IPS-18a (cell line): ENCODE measurements around the gene TMED8.
"Not testable (repeated sequence)": the region's sequence is repeated elsewhere in the genome, so short reads cannot be mapped to it uniquely, and the experiment has no call there.

Experiments
- H3K27ac ChIP-seq: one replicate; pipeline ENCODE4 v1.5.1; 2013; ENCODE audit warnings: low read length
- H3K27me3 ChIP-seq: one replicate; pipeline ENCODE4 v1.6.1; 2013; ENCODE audit warnings: mild to moderate bottlenecking, low read length; ENCODE audit not compliant: control insufficient read depth, insufficient read depth
- H3K36me3 ChIP-seq: one replicate; pipeline ENCODE4 v1.6.1; 2013; ENCODE audit warnings: low read depth, low read length; ENCODE audit not compliant: control insufficient read depth
- H3K4me1 ChIP-seq: one replicate; pipeline ENCODE4 v1.6.1; 2013; ENCODE audit warnings: low read depth, low read length; ENCODE audit not compliant: control insufficient read depth
- H3K4me3 ChIP-seq: one replicate; pipeline ENCODE4 v1.5.1; 2013; ENCODE audit warnings: low read length
- H3K9ac ChIP-seq: one replicate; pipeline ENCODE4 v1.6.1; 2013; ENCODE audit warnings: mild to moderate bottlenecking, low read length, moderate library complexity
- H3K9me3 ChIP-seq: one replicate; pipeline ENCODE4 v1.6.1; 2013; ENCODE audit warnings: low read depth, low read length; ENCODE audit not compliant: control insufficient read depth

The TMED8 gene

DNA sequence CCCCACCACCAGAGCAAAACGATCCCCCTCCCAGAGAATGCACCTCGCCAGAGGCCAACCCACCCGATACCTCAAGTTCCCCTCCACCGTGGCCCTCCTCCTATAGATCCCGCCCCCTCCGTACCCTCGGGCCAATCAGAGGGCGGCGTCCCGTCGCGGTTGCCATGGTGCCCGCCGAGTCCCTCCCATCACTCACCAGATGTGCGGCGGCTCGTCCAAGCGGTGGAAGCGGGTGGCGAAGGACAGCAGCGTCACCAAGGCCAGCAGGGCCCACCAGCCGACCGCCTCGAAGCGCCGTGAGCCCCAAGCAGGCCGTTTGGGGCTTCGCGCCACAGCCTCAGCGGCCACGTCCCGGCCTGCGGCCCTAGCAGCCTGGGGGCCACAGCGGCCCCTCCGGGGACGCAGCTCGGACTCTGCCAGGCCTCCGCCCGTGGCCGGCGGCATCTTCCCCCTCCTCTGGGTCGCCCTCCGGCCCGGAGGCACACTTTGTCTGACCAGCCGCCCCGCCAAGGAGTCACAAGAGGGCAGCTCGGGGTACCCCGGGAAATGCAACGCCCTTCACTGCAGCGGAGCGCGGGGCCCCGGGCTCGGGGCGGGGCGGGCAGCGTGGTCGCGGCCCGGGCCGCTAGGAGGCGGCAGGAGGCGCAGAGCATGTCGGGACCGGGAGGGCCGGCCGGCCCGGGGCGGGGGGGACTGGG lies 56.5 kb downstream of the TMED8 start, which contains the start of gene POMT2:
TSS of gene POMT2 (minus strand) at position 646 of the 698 bp plus-strand sequence. CDS start at position 444, 202 bp downstream.
- H3K27me3 ChIP-seq, result no peaks in the 10 kb centered on the region
- H3K27ac ChIP-seq, result peak within 1 kb of the TSS; percentile 87
- peaks cover 19% of the 10 kb centered on the region for H3K4me1 ChIP-seq
- peak within 1 kb of the TSS; percentile 95 for H3K9ac ChIP-seq
- H3K36me3 ChIP-seq, result no peaks in the 10 kb centered on the region
- no peaks in the 10 kb centered on the region for H3K9me3 ChIP-seq
- H3K4me3 ChIP-seq, result peak within 1 kb of the TSS; percentile 87

DNA sequence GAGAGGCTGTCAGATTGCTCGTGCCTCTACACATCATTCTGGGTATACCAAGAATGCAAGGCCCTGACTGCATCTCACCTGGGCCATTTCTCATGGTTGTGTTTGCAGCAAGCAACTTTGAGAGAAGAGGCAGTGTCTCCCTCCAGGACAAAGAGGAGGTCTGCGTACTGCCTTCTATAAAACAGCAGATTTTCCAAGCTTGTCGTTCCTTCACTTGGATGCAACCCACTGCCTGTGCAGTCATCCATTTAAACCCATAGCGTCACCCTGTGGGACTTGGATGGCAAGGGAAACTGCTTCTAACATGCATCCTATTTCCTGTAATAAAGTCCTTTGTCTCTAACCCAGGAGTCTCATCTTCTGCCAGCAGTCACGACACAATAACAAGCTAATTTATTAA lies 57.5 kb downstream of the TMED8 start:
- Histone ChIP-seq H3K9me3 (no peaks in the 10 kb centered on the region), H3K9ac (peak overlapping the region; percentile 95), H3K4me3 (peak overlapping the region; percentile 87), H3K27ac (no peak overlapping the region), H3K36me3 (no peaks in the 10 kb centered on the region), H3K27me3 (no peaks in the 10 kb centered on the region), H3K4me1 (peaks cover 23% of the 10 kb centered on the region)

DNA sequence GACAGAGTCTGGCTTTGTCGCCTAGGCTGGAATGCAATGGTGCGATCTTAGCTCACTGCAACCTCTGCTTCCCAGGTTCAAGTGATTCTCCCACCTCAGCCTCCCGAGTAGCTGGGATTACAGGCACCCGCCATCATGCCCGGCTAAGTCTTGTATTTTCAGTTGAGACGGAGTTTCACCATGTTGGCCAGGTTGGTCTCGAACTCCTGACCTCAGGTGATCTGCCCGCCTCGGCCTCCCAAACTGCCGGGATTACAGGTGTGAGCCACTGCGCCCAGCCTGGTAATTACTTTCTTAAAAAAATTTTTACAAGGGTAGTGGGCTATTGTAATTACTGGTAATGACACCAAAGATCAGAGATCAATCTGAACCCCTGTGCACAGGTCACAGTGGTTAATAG lies 58.1 kb downstream of the TMED8 start:
- H3K27me3 ChIP-seq, H3K4me3 ChIP-seq, H3K9me3 ChIP-seq, H3K27ac ChIP-seq, H3K36me3 ChIP-seq, H3K9ac ChIP-seq: not testable (repeated sequence)
- peaks cover 28% of the 10 kb centered on the region for H3K4me1 ChIP-seq

- Histone ChIP-seq H3K27me3 (no peaks in the 10 kb centered on the region), H3K4me3 (no peak overlapping the region), H3K4me1 (peaks cover 31% of the 10 kb centered on the region), H3K36me3 (no peaks in the 10 kb centered on the region), H3K9me3 (no peaks in the 10 kb centered on the region), H3K27ac (no peak overlapping the region), H3K9ac (no peak overlapping the region)
These were observed 58.8 kb downstream of the TMED8 start for GRCh38 chr14:77318006-77318553.

DNA sequence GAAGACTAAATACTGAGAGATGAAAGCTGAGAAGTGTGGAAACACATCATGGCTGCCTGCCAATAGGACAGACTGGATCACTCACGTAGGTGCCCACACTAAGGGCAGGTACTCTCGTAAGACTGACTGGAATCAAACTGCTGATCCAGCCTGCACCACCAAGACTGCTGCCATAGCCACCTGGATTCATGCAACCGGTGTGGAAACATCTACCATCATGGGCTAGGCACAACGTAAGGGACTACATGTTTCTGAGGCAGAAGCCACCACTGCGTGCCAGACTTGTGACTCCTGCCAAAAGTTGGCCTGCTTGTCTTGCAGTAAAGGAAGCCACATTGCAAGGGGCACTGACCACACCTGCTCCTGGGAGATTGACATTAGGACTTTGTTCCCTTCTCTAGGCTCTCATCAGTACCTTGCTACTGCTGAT lies 60.0 kb downstream of the TMED8 start:
- no peaks in the 10 kb centered on the region for H3K36me3 ChIP-seq
- no peak overlapping the region for H3K4me3 ChIP-seq
- H3K4me1 ChIP-seq, result peaks cover 29% of the 10 kb centered on the region
- H3K27ac ChIP-seq, result no peak overlapping the region
- no peaks in the 10 kb centered on the region for H3K9me3 ChIP-seq
- no peaks in the 10 kb centered on the region for H3K27me3 ChIP-seq
- H3K9ac ChIP-seq, result no peak overlapping the region

GRCh38 chr14:77316195-77316505 lies 60.7 kb downstream of the TMED8 start:
- Histone ChIP-seq H3K9ac (no peak overlapping the region), H3K4me1 (peaks cover 28% of the 10 kb centered on the region), H3K36me3 (no peaks in the 10 kb centered on the region), H3K27me3 (no peaks in the 10 kb centered on the region), H3K4me3 (no peak overlapping the region), H3K9me3 (no peaks in the 10 kb centered on the region), H3K27ac (no peak overlapping the region)

DNA sequence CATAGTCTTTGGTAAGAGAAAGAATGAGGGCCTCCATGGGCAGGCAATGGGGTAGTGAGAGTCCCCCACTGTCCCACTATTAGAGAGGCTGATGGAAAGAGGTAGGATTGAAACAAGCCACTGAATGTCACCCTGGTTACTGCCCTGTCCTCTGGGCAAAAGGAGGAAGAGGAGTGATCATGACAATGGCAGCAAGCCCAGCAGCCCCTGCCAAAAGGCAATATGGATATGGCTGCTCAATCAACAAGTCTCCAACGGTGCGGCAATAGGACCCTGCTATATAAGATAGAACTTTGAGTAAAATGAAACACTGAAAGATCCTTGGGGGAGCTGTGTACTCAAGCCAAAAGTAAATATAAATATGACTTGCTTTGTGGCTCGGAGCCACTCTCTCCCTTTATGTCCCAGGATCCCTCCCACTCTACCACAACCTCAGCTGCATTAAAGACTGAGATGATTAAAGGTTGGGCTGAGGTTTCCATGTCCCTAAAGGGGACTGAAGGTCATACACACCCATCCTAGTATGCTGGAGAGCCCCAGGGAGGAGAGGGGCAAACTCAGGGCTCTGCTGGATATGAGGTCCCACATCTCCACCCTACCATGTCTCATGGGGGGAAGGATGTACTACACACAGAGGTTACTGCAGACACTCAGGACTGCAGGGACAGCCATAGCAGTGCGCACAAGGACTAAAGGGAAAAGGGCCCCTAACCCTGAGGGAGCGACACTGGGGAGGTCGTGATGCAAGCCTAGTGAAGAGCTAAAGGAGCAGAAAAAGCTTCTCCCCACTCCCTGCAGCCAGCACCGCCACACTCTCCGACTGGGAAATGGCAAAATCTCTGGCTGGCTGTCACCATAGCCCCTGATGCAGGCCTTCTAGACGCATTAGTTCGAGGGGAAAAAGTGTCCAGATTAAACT lies 62.1 kb downstream of the TMED8 start:
- peaks cover 25% of the 10 kb centered on the region for H3K4me1 ChIP-seq
- H3K27me3 ChIP-seq, result no peaks in the 10 kb centered on the region
- H3K27ac ChIP-seq, result peak overlapping the region; percentile 16
- no peak overlapping the region for H3K4me3 ChIP-seq
- no peaks in the 10 kb centered on the region for H3K36me3 ChIP-seq
- H3K9ac ChIP-seq, result no peak overlapping the region
- no peaks in the 10 kb centered on the region for H3K9me3 ChIP-seq

- Histone ChIP-seq H3K9me3 (no peaks in the 10 kb centered on the region), H3K27ac (peak overlapping the region; percentile 16), H3K4me1 (peaks cover 20% of the 10 kb centered on the region), H3K9ac (peak overlapping the region; percentile 13), H3K27me3 (no peaks in the 10 kb centered on the region), H3K4me3 (no peak overlapping the region), H3K36me3 (no peaks in the 10 kb centered on the region)
These were observed 62.9 kb downstream of the TMED8 start for GRCh38 chr14:77314043-77314442.

DNA sequence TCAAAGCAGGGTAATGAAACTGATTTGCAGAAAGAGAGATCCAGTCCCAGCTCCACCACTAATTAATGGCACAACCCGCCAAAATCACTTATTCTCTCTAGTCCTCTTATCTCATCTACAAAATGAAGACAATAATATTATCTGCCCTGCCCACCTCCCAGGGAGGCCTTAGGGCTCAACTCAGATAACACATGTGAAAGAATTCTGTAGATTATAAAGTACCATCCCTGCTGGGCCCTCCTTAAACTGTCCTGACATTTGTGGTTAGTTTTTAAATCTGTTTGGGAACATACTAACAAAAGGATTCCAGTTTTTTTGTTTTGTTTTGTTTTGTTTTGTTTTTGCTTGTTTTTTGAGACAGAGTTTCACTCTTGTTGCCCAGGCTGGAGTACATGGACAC lies 63.5 kb downstream of the TMED8 start:
- H3K4me3 ChIP-seq, result no peak overlapping the region
- peaks cover 20% of the 10 kb centered on the region for H3K4me1 ChIP-seq
- no peaks in the 10 kb centered on the region for H3K27me3 ChIP-seq
- peak overlapping the region; percentile 13 for H3K9ac ChIP-seq
- no peak overlapping the region for H3K27ac ChIP-seq
- H3K9me3 ChIP-seq, result no peaks in the 10 kb centered on the region
- no peaks in the 10 kb centered on the region for H3K36me3 ChIP-seq

- Histone ChIP-seq H3K27me3 (no peaks in the 10 kb centered on the region), H3K9ac (no peak overlapping the region), H3K4me3 (no peak overlapping the region), H3K36me3 (no peaks in the 10 kb centered on the region), H3K9me3 (no peaks in the 10 kb centered on the region), H3K27ac (no peak overlapping the region), H3K4me1 (peaks cover 31% of the 10 kb centered on the region)
These were observed 65.7 kb downstream of the TMED8 start for GRCh38 chr14:77311217-77311616.

DNA sequence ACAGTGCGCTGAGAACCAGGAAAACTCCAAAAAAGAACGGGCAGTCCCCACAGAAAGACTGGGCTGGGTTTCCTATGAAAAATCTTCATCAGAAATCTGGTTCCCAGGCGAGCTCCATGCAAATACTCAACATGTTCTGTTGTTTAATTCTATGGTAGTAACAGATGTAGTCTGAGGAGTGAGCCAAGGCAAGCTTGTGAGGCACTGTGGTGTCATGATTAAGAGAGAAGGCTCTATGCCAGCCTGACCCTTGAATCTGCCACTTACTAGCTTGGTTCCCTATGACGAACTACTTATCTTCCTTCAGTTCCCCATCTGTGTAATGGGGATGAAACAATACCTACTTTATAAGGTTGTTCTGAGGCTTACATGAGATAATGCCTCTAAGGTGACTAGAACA lies 66.9 kb downstream of the TMED8 start:
- Histone ChIP-seq H3K27me3 (no peaks in the 10 kb centered on the region), H3K9ac (no peak overlapping the region), H3K4me1 (peaks cover 31% of the 10 kb centered on the region), H3K36me3 (peaks cover 4% of the 10 kb centered on the region), H3K9me3 (no peaks in the 10 kb centered on the region), H3K4me3 (no peak overlapping the region), H3K27ac (no peak overlapping the region)
